Germinal center (tissue), 1 donor: ENCODE results near the gene APPBP2.
"Not testable (repeated sequence)": the region's sequence is repeated elsewhere in the genome, so short reads cannot be mapped to it uniquely, and the experiment has no call there.

ENCODE experiments used
- DNase-seq: peaks from one replicate; pipeline ENCODE4 v3.0.0; 2012; ENCODE audit warnings: mixed read lengths, low spot score

APPBP2 gene

DNA sequence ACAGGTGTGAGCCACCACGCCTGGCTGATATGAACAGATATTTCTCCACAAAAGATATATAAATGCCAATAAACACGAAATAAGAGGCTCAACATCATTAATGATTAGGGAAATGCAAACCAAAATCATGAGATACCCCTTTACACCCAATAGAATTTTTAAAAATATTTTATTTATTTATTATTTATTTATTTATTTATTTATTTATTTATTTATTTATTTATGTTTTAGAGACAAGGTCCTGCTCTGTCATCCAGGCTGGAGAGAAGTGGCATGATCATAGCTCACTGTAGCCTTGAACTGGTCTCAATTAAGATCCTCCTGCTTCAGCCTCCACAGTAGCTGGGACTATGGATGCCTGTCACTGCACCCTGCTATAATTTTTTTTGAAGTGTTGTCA, 30.8 kb downstream of the APPBP2 start:
- no peak for DNase-seq

DNA sequence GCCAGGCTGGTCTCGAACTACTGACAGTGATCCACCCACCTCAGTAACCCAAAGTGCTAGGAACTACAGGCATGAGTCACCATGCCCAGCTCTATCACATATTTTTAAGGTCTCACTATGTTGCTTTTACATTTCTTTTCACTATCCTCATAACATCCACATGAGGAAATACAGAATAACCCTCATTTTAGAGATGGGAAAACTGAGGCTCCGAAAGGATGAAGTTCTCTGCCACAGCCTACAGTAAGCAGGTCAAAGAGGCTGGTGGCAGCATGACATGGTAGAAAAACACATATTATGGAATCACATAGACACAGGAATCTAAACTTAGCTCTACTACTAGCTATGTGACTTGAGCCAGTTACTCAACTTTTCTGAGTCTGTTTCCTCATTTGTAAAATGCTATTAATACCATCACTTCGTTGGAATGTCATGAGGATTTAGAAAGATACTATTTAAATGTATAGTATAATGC, 32.2 kb downstream of the APPBP2 start:
- DNase-seq: no peak

DNA sequence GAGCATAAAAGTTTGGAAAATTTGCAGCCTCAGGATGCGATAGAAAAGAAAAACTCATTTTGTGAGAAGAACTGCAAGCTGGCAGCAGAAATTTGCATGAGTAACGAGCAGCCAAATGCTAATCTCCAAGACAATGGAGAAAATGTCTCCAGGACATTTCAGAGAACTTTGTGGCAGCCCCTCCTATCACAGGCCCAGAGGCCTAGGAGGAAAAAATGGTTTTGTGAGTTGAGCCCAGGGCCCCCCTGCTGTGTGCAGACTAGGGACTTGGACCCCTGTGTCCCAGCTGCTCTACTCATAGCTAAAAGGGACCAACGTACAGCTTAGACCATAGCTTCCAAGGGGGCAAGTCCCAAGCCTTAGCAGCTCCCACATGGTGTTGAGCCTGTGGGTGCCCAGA, 34.3 kb downstream of the APPBP2 start:
- DNase-seq: no peak

DNA sequence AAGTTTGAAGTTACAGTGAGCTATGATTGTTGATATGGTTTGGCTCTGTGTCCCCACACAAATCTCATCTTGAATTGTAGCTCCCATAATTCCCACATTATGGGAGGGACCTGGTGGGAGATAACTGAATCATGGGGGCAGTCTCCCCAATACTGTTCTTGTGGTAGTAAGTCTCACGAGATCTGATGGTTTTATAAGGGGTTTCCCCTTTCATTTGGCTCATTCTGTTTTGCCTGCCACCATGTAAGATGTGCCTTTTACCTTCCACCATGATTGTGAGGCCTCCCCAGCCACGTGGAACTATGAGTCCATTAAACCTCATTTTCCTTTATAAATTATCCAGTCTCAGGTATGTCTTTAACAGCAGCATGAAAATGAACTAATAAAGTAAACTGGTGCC, 35.4 kb downstream of the APPBP2 start:
- DNase-seq: not testable (repeated sequence)

DNA sequence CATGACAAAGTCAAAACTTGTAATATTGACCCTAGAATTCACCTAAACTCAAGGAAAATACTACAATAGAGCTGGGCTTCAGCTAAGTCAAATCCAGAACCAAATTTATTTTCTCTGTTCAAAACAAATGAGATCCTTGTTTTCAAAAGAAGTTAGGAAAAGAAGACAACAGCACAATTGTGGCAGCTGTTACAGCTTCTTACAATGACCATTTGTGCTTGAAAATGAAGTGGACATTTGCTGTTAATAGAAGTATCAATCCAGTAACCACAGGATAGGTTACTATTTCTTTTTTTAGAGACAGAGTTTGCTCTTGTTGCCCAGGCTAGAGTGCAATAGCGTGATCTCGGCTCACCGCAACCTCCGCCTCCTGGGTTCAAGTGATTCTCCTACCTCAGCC, 44.4 kb downstream of the APPBP2 start:
- no peak for DNase-seq

DNA sequence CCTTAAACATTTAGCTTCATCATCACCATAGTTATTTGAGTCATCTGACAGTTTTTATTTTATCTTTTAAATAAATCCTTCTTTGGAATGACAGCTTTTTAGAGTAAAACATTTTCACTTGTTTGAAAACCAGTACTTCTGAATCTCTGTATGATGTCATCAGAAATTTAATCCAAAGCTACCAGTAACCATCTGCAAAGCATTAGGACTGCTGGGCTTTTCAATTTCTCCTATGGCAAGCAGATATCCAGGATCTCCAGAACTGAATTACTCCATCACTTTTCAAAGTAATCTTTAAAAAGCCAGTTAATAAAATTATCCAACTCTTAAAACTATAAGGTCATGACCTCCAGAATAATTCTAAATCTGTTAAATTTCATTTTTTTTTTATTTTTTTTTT, 52.3 kb downstream of the APPBP2 start:
- DNase-seq: no peak

DNA sequence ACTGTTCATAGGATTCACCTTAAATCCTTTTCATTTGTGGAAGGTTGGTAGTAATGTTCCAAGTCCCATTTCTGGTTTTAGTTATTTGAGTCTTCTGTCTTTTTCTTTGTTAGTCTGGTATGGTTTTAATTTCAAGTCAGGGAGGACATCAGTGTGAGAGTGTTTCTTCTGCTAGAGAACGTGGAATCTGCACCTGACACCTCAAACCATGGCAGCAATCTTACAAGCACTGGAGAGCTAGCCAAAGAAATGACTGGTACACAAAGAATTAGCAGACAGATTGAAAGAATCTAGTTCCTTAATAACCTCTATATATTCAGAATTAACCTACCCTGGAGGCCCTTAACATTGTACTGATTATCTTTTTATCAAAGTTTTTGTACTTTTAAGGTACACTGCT, 53.6 kb downstream of the APPBP2 start:
- no peak for DNase-seq

DNA sequence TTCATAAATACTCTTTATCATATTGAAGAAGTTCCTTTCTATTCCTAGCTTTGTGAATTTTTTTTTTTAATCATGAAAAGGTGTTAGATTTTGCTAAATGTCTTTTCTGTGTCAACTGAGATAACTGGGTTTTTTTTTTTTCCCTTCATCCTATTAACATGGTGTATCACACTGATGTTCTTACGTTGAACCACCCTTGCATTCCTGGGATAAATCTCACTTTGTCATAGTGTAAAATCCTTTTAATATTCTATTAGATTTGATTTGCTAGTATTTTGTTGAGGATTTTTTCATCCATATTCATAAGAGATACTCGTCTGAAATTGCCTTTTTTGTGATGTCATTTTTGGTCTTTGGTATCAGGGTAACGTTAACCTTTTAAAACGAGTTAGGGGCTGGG, 54.6 kb downstream of the APPBP2 start:
- DNase-seq: no peak

DNA sequence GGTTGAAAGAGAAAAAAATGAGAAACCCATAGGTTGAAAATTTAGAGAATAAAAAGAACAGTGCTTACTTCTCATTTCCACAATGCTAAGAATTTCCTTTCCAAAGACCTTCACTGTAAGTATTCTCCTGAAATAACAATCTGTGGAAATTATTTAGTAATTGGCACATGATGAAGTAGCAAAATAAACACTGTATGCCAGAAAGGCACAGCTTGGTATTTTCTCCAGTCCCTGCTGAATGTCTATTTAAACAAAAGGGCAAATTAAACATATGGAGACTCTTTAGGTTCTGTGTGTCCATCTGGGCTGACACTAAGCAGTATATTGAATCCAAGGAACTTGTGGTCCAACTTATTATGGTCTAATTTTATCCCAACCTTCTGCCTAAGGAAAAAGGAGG, 57.7 kb downstream of the APPBP2 start:
- DNase-seq: no peak

DNA sequence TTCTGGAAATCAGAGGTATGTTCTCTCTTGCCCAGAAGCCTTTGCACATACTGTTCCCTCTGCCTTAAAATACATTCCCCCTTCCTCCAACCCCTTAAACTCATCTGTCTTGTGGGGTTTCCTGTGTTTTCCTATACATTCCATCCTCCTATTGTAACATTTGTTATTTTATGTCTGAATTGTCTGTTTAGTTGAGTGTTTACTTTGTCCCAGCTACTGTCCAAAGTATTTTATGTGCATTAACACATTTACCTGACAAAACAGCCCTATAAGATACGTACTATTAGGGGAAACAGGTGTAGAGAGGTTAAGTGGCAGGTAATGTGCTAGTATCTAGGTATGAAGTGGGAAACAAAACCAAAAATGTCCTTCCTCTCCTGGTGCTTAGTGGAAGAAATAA, 61.7 kb downstream of the APPBP2 start:
- DNase-seq: no peak

DNA sequence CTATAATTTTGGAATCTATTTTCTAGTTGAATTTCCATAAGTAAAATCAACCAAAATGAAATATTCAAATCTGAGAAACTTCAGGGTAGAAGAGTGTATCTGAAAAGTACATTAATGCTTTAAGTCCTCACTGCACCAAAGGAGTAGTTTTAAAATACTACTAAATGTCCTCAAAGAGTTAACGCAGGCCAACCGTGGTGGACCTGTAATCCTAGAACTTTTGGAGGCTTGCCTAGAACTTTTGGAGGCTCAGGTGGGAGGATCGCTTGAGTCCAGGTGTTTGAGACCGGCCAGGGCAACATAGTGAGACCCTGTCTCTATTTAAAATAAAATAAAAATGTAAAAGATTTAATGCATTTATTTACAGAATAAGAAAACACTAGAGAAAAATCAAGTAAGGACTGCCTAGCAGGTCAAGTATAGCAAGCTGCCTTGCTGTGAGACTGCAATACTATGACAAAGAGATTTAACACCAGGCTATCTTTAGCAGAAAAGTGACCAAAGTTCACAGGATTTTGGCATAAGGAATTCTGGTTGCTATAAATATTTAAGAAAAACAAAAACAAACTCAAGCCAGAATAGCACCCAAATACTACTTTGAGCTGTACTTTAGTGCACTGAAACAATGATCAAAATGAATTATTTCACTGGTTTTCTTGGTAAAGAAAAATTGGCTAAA, 62.7 kb downstream of the APPBP2 start:
- DNase-seq: no peak

DNA sequence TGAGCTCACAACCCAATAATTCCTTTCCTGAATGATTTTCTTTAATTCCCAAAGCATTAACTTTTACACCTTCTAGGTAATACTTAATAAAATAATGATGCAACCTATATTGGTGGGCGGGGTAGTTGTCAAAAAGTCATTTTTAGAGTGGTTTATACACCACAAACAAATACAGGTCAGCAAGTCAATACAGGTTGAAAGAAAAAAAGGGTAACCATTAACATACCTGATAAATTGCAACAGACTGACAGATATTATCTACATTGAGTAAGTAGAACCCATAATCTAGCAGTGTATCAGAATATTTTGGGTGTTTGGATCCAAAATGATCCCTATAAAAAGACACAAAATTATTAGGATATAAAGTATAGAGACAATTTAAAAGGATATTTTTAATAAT, 64.5 kb downstream of the APPBP2 start:
- DNase-seq: no peak

DNA sequence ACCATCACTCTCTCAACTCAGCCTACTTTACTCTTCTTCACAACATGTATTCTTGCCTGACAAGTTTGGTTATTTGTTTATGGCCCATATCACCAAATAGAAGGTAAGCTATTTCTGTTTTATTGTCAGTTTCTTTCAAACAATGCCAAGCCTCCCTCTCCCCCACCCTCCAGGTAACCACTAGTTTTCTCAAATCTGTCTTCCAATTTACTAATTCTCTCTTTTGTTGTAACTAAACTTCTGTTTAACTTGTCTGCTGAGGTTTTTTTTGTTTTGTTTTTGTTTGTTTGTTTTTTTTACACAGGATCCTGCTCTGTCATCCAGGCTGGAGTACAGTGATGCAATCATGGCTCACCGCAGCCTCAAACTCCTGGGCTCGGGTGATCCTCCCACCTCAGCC, 68.9 kb downstream of the APPBP2 start:
- DNase-seq: no peak

DNA sequence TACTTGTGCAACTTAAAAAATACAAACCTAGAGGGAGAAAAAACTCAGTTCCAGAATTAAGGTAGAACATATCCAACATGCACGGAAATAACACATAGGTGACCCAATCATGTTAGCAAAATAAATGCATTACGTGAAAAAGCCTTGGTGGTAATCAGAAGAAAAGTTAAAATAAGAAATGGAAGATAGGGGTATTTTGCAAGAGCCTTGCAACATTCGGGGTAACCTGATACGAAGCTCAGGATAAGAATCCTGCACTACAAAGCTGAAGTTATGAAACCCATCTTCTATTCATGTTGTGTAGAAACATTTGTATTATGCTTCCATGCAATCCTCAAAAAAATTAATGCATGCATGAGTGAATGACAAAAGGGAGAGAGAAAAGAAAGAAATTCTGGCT, 70.7 kb downstream of the APPBP2 start:
- no peak for DNase-seq

DNA sequence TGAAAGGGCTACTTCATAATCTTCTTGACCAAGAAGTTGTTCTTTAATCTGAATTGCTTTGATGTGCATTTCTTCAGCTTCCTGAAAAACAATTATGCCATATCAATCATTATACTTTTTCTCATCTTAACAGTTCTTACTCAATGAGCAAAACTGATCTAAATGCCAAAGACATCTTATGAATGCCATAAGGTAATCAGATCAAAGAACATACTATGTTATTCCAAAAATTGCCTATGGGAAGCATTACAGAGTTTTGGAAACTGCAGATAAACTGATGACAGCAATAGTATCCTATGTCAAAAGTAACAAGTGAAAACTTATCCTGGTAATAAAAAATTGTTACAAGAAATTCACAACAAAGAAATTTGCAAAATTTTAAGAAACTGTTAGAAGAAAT, 74.1 kb downstream of the APPBP2 start:
- DNase-seq: no peak

DNA sequence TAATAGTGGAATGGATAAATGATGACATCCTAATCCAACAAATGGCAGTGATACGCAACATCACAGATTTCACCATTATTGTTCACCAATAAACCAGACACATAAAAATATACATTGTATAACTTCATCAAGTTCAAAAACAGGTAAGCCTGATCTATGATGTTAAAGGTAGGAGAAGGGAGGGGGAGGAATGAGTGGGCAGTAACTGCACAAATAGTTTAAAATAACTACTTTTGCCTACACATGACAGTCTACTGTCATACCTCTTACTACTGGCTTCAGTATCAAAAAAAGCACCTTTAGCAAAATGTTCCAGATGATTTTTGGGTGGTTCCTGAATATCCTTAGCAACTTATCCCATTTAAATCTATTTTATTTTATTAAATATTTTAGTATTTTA, 75.0 kb downstream of the APPBP2 start:
- no peak for DNase-seq

DNA sequence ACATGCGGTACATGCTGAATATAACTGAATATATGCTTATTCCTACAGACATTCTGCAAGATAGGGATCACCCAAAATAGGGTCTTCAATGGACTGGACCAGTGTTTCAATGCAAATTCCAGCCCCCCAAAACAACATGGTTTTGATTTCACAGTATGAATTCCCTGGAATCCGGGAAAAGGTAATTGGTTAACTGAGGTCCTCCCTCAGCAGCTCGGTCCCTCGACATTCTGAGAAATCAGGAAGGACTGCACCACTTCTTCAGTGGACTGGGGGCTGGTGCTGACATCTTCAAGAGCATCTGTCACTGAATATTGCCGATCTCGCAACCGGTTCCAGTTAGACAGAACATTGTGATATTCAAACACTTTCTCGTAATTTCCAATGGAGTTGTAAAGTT, 78.7 kb downstream of the APPBP2 start:
- no peak for DNase-seq

DNA sequence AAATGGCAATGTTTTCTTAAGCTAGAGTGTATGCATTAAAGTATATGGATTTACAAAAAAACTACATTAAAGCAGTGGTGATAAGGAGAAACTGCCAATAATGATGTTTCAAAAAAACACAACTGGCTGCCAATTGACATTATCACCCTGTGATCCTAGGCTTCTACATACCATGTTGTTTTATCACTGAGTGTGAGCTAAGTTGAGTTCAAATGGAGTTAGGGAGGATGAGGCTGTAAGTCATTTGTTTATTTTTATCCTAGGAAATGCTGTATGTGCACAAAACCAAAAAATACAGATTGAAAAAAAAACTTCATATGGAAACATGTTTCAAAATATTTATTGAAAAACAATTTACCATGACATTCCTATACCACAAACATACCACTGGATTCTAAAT, 80.9 kb downstream of the APPBP2 start:
- no peak for DNase-seq

DNA sequence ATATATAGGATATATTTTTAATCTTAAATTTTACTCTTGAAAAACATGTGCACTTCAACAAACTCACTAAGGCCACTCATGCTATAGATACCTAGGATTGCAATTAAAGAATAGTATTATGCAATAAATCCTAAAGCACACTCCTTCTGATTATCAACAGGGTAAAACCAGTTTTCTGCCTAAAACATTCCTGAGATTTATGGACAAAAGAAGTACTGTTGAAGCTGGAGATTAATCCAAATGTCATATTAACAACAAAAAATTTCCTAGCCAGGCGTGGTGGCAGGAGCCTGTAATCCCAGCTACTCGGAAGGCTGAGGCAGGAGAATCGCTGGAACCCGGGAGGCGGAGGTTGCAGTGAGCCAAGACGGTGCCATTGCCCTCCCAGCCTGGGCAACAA, 82.3 kb downstream of the APPBP2 start:
- no peak for DNase-seq

DNA sequence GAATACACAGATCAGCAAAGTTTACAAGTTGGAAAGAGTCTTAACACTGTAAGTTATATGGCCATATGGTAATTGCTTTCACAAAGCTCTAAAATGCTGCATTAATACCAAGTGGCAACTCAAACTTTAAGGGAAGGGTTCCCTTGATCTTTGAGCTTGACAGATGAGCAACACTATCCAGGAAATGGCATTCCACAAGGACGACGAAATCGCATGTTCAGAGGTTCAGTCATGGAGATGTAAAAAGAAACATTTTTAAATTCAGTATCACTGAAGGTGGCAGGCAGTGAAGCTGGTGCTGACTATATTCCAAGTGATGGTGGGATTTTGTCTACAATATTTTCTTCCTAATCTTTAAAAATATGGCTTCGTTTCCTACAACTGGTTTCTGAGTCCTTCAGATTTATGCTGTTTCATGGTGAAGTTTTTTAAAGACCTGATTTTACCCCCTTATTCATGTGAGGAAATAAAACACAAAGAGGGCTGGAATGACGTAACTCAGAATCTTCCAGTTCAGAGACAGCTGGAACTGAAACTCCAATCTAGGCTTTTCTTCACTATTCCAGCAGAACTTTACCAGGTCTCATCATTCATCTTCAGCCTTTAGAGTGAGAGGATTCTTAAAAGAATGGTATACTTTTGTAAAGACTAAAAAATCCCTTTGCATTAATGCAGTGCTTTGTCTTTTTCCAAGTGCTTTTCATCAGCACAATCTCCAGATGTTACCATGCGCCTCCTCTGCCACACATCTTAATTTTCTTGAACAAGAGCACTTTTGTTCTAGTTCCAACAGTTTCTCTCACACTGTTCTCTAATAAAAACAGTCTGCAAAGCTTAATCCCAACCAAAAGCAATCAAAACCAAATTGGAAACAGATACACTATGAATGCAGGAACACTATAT, 83.5 kb downstream of the APPBP2 start:
- no peak for DNase-seq

DNA sequence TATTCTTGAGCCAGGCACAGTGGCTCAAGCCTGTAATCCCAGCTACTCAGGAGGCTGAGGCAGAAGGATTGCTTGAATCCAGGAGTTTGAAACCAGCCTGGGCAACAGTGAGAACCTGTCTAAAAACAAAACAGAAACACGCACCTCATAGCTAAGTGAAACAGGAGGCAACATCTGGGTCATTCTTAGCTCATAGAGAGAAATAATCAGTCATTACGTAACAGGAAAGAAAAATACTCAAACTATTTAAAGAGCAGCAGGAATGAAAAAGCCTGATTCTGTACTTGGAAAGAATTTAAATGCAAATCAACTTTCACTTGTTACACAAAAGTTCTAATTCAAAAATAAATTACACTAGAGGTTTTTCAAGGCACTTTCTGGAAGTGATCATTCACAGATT, 86.5 kb downstream of the APPBP2 start:
- no peak for DNase-seq

DNA sequence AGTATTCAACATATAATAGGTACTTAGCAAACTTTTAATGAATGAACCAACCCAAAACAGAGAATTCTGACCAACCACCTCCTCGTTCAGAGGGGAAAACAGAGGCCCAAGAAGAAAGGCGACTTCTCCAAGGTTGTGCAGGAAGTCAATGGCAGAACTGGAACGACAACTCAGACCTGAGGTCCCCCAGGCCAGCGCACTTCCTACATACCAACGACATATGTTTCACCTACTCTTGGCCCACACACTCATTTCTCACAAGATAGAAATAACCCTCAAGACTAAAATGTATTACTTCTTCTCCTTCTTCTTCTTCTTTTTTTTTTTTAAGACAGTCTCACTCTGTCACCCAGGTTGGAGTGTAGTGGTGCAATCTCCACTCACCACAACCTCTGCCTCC, 89.4 kb downstream of the APPBP2 start:
- no peak for DNase-seq
